ENCODE results near the gene PPIA.

Gene PPIA

DNA sequence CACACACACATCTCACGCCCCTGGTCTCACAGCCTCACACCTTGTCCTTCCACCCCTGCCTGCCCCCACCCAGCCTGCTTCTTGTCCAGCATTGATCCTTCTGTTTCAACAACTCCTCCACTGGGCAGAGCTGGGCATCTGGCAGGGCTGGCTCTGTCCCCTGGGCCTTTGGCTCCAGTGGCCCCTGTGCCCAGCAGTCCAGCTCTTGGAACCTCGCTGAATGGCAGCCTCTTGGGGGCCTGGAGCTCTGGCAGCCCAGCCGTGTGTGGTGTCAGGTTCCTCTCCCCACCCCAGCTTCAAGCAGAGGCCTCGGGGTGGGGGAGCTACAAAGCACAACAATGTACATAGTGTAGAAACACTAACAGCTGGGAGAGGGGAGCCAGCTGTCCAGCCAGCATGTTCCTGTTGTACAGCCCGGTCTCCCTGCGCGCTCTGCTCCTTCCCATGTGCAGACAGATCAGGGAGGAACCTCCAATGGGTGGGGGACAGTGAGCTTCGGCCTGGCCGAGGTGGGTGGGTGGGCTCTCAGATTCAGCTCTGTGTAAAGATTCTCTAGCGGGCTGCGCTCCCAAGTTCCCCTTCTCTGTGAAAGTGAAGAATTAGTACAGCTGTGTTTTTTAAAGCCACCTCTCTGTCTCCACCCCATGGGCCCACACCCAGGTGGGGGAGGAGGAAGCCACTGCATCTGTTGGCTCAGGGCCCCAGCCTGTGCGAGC, 28.4 kb upstream of the PPIA start:
- POLR2A ChIA-PET, result interaction anchor here (0.9 to 1.2 kb wide), 2 partner anchors 19 to 29 kb away, joined by 3 read pairs; no protein-coding TSS in a partner anchor
- TF ChIP-seq, protein P1, sequence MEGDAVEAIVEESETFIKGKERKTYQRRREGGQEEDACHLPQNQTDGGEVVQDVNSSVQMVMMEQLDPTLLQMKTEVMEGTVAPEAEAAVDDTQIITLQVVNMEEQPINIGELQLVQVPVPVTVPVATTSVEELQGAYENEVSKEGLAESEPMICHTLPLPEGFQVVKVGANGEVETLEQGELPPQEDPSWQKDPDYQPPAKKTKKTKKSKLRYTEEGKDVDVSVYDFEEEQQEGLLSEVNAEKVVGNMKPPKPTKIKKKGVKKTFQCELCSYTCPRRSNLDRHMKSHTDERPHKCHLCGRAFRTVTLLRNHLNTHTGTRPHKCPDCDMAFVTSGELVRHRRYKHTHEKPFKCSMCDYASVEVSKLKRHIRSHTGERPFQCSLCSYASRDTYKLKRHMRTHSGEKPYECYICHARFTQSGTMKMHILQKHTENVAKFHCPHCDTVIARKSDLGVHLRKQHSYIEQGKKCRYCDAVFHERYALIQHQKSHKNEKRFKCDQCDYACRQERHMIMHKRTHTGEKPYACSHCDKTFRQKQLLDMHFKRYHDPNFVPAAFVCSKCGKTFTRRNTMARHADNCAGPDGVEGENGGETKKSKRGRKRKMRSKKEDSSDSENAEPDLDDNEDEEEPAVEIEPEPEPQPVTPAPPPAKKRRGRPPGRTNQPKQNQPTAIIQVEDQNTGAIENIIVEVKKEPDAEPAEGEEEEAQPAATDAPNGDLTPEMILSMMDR (IDR thresholded peaks at IDR 0.05; ENCODE audit: control extremely low read depth, extremely low read depth, low read depth, missing control alignments), result no peak
- CTCF ChIA-PET, result interaction anchor here (0.8 to 2.6 kb wide), 6 partner anchors 10 to 233 kb away, joined by 3 to 7 read pairs (median 4); no protein-coding TSS in a partner anchor
- peak; percentile 80 for DNase-seq (ENCODE audit: extremely low spot score)

DNA sequence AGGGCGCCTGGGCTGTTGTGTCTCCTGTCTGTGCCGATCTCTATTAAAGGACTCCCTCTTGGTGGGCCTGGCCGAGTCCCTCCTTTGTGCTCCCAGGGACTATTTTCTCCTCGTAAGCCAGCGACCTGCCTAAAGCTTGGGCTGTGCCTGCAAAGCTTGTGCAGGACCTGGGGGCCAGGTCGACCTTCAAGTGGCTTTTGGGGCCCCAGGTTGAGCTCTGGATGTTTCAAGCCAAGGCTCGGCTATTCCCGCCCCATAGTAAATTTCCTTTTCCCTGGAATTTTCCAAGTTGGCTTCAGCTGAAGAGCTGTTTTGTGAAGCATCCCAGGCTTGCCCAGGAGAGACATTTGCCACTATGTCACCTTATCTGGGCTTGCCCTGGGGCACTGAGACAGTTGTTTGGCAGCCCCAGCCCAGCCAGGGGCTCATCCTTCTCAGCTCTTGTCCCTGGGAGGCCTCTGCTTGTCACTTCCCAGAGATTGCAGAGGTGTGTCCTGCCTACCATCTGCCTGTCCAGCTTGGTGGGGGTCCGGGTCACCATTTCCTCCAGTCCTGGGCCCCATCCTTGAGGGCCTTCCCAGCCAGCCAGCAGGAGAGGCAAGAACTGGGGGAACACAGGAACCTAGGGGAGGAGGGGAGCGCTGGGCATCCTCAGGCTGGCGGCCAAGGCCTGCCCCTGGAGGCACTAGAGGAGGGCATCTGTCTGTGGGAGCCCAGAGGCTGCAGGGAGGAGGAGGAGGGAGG, 27.7 kb upstream of the PPIA start:
- ChIA-PET CTCF (interaction anchor here (0.8 to 2.6 kb wide), 7 partner anchors 11 to 233 kb away, joined by 3 to 7 read pairs (median 4); no protein-coding TSS in a partner anchor), POLR2A (interaction anchor here (0.6 to 1.2 kb wide), 3 partner anchors 19 to 32 kb away, joined by 3 to 4 read pairs (median 3); no protein-coding TSS in a partner anchor)
- DNase-seq (ENCODE audit: extremely low spot score), result no peak
- TF ChIP-seq, protein P1 (IDR thresholded peaks at IDR 0.05; ENCODE audit: control extremely low read depth, extremely low read depth, low read depth, missing control alignments), result no peak

DNA sequence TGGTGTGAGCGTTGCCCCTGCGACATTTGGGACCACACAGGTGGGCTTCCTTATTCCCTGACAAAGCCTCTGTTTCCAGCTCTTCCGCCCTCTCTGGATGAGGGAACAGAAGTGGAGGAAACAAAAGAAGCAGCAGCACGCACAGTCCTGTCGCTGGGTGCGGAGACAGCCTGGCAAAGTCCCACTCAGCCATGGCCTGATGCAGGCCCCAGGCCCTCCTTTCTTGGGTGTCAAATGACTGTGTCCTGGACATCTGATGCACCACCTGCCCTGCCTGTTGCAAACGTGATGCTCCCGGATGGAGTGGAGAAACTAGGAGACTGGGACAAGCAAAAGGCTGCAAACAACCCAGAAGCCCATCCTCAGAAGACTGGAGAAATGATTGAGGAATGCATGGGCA, 27.1 kb upstream of the PPIA start:
- TF ChIP-seq, protein P1 (IDR thresholded peaks at IDR 0.05; ENCODE audit: control extremely low read depth, extremely low read depth, low read depth, missing control alignments), result no peak
- no peak for DNase-seq (ENCODE audit: extremely low spot score)
- CTCF ChIA-PET, result interaction anchor here (1.2 to 1.4 kb wide), 2 partner anchors 25 to 181 kb away, joined by 3 to 4 read pairs; no protein-coding TSS in a partner anchor
- POLR2A ChIA-PET, result interaction anchor here (0.6 kb wide), 1 partner anchor 32 kb away, joined by 4 read pairs; no protein-coding TSS in a partner anchor

DNA sequence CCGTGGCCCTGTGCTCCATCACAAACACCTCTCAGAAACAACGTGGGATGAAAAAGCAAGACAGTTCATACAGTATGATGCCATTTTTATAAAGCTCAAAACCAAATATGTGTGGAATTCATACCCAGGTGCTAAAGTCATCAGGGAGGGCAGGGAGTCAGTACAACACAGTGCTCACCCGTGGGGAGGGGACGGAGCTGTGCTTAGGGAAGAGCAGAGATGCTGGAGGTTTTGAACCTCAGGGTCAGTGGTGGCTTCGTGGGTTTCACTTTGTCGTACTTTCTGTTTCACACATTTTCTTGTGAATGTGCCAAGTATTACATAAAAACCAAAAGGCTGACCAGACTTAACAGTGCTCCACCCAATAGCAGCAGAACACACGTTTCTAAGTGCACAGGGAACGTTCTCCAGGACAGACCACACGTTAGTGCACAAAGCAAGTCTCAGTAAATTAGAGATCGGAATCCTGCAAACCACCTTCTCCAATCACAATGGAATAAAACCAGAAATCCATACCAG, 26.6 kb upstream of the PPIA start:
- peak; percentile 73 for DNase-seq (ENCODE audit: extremely low spot score)
- TF ChIP-seq, protein P1 (IDR thresholded peaks at IDR 0.05; ENCODE audit: control extremely low read depth, extremely low read depth, low read depth, missing control alignments), result no peak
- POLR2A ChIA-PET, result no interaction called here
- CTCF ChIA-PET, result interaction anchor here (1.4 kb wide), 1 partner anchor 181 kb away, joined by 4 read pairs; no protein-coding TSS in a partner anchor

DNA sequence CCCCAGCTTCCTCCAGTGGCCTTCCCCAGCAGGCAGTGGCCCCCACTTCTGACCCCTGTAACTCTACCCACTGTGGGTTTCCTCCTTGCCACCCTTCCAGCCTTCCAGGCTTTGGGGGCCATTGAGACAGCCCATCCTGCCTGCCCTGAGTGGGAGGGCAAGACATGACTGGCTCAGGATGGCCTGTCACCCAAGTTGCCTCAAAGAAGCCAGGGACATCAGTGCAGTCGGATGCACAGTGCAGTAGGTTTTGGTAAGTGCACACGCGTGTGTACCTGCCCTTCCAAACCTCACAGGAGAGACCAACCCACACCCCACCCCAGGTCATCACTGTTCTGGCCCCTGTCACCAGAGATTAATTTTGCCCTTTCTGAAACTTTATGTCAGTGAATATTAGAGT, 25.1 kb upstream of the PPIA start:
- CTCF ChIA-PET, result interaction anchor here (1.2 kb wide), 1 partner anchor 16 kb away, joined by 3 read pairs; no protein-coding TSS in a partner anchor
- POLR2A ChIA-PET, result no interaction called here
- TF ChIP-seq, protein P1 (IDR thresholded peaks at IDR 0.05; ENCODE audit: control extremely low read depth, extremely low read depth, low read depth, missing control alignments), result no peak
- DNase-seq (ENCODE audit: extremely low spot score), result no peak

DNA sequence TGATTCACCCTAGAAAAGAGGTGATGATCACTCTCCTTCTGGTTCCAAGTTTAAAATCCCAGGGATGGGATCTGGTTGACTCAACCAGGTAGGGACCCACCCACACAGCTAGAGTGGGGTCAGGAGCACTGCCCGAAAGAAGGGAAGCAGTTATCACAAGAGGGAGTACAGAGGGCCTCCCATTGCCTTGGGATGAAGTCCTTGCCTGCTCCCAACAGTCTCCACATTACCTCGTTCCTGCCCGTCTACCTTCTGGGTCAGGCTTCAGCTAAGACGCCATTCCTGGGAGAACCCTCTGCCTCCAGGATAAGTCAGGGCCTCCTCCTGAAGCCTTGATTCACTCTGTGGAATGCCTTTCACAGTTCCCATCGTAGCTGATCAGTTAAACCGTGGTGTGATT, 24.0 kb upstream of the PPIA start:
- CTCF ChIA-PET, result no interaction called here
- no peak for DNase-seq (ENCODE audit: extremely low spot score)
- TF ChIP-seq, protein P1 (IDR thresholded peaks at IDR 0.05; ENCODE audit: control extremely low read depth, extremely low read depth, low read depth, missing control alignments), result no peak
- POLR2A ChIA-PET, result interaction anchor here (0.5 kb wide), 1 partner anchor 187 kb away, joined by 4 read pairs; no protein-coding TSS in a partner anchor

All from GM10248 (cell line).